Endothelial cell (in vitro differentiated cells): ENCODE data around the gene BRF1. TPM values are rescaled to one million over a fixed set of nuclear protein-coding genes. Genes with fewer than 3 reads are reported as not detected.

Source experiments
- DNase-seq: peaks from one replicate; pipeline ENCODE4 v3.0.0; 2021; ENCODE audit warnings: low spot score
- H3K27ac Mint-ChIP-seq: one replicate; pipeline ENCODE4 v1.8.0; 2021; ENCODE audit warnings: mixed read lengths, inconsistent platforms; ENCODE audit not compliant: unreplicated experiment
- H3K27me3 Mint-ChIP-seq: one replicate; pipeline ENCODE4 v1.8.0; 2021; ENCODE audit warnings: mild to moderate bottlenecking, moderate library complexity, mixed read lengths, inconsistent platforms; ENCODE audit not compliant: unreplicated experiment
- H3K36me3 Mint-ChIP-seq: one replicate; pipeline ENCODE4 v1.8.0; 2021; ENCODE audit warnings: mild to moderate bottlenecking, low read depth, mixed read lengths, inconsistent platforms; ENCODE audit not compliant: unreplicated experiment
- H3K4me1 Mint-ChIP-seq: one replicate; pipeline ENCODE4 v1.8.0; 2021; ENCODE audit warnings: mild to moderate bottlenecking, mixed read lengths, inconsistent platforms; ENCODE audit not compliant: unreplicated experiment
- H3K4me3 Mint-ChIP-seq: one replicate; pipeline ENCODE4 v1.8.0; 2021; ENCODE audit warnings: mild to moderate bottlenecking, mixed read lengths, inconsistent platforms; ENCODE audit not compliant: unreplicated experiment
- H3K9me3 Mint-ChIP-seq: one replicate; pipeline ENCODE4 v1.8.0; 2021; ENCODE audit warnings: mixed read lengths, inconsistent platforms; ENCODE audit not compliant: unreplicated experiment
- CTCF ChIP-seq: fragments of 200-600 bp; sonication (generic); IDR thresholded peaks from one replicate; pipeline ENCODE4 v1.5.0; 2021; ENCODE audit warnings: antibody characterized with exemption; ENCODE audit not compliant: unreplicated experiment
- total RNA-seq: library from RNA; stranded (reverse); fragmentation: NEBNext Ultra II Directional; extraction: Animal tissue kit (Norgen Biotek cat#: 25700); gene quantifications from one replicate; pipeline ENCODE4 v1.2.1, GENCODE V29; 2021; ENCODE audit not compliant: unreplicated experiment

Gene BRF1
- total RNA-seq, 1 donor from 2014 or later: 40.9 TPM

GRCh38 chr14:105314287-105315200 lies 13.7 kb upstream of the BRF1 start, which contains the start of gene PACS2:
PACS2 (plus strand) TSS chr14:105314748; CDS start chr14:105314919, 171 bp downstream.
- peaks cover 21% of the 10 kb centered on the region for H3K4me1 Mint-ChIP-seq
- no peaks in the 10 kb centered on the region for H3K9me3 Mint-ChIP-seq
- no peak for TF ChIP-seq CTCF
- H3K4me3 Mint-ChIP-seq: peak within 1 kb of the TSS; percentile 92
- H3K27ac Mint-ChIP-seq: peak within 1 kb of the TSS; percentile 42
- peaks cover 21% of the 10 kb centered on the region for H3K27me3 Mint-ChIP-seq
- H3K36me3 Mint-ChIP-seq: peaks cover 2% of the 10 kb centered on the region
- peak; percentile 79 for DNase-seq

- H3K9me3 Mint-ChIP-seq: no peaks in the 10 kb centered on the region
- no peak overlapping the region for H3K27ac Mint-ChIP-seq
- TF ChIP-seq CTCF: no peak
- peaks cover 21% of the 10 kb centered on the region for H3K4me1 Mint-ChIP-seq
- peak; percentile 40 for DNase-seq
- H3K4me3 Mint-ChIP-seq: peak overlapping the region; percentile 91
- peaks cover 2% of the 10 kb centered on the region for H3K36me3 Mint-ChIP-seq
- H3K27me3 Mint-ChIP-seq: peaks cover 21% of the 10 kb centered on the region
These were observed 12.8 kb upstream of the BRF1 start for GRCh38 chr14:105313381-105314286.

GRCh38 chr14:105312973-105313372 lies 12.2 kb upstream of the BRF1 start:
- Mint-ChIP-seq H3K36me3 (peaks cover 2% of the 10 kb centered on the region), H3K27ac (no peak overlapping the region), H3K27me3 (peaks cover 21% of the 10 kb centered on the region), H3K4me3 (peak overlapping the region; percentile 91), H3K4me1 (peaks cover 21% of the 10 kb centered on the region), H3K9me3 (no peaks in the 10 kb centered on the region)
- no peak for TF ChIP-seq CTCF
- DNase-seq: no peak

DNA sequence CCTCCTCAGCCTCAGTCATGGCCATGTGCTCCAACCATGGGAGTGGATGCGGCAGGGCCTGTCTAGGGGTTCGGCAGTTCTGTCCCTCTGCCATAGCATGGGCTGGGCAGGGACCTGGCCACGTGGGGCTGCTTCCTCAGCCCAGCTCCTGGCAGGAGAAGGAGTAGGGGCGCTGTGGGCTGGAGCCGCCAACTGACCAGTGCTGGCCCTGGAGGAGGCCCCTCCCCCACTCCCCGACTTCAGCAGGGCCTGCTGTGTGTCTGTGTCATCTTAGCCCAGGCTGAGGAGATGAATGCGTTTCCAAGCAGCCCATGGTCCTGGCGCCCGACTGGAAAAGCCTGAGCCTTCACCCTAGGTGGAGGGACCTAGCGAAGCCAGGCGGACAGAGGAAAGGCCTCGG lies 11.0 kb upstream of the BRF1 start:
- peaks cover 6% of the 10 kb centered on the region for H3K36me3 Mint-ChIP-seq
- DNase-seq: no peak
- H3K9me3 Mint-ChIP-seq: no peaks in the 10 kb centered on the region
- peaks cover 19% of the 10 kb centered on the region for H3K27me3 Mint-ChIP-seq
- no peak overlapping the region for H3K4me3 Mint-ChIP-seq
- peaks cover 14% of the 10 kb centered on the region for H3K4me1 Mint-ChIP-seq
- TF ChIP-seq CTCF: no peak
- H3K27ac Mint-ChIP-seq: no peak overlapping the region
